Kidney (tissue), 22 donors: ENCODE data around the gene PAEP. TPM values are rescaled to one million over a fixed set of nuclear protein-coding genes. Genes with fewer than 3 reads are reported as not detected.

Experiments used
- DNase-seq, 5 donors: peaks; one replicate each; pipeline ENCODE4 v3.0.0-alpha.2; 2013 to 2020
- FAIRE-seq: peaks from 2 replicates; lab custom pipeline; 2012; peaks lifted over from hg19 to GRCh38; lab: Jason Lieb, UNC
- H3K27ac ChIP-seq, 2 donors: one replicate each; pipeline ENCODE4 v1.7.0; 2013; ENCODE audit warnings: low read depth in 2 of 2, low read length in 2 of 2, inconsistent platforms in 1 of 2
- H3K27me3 ChIP-seq: one replicate; pipeline ENCODE4 v1.7.1; 2013; ENCODE audit warnings: low read length, inconsistent platforms; ENCODE audit not compliant: control insufficient read depth, insufficient read depth
- H3K36me3 ChIP-seq, 3 donors: one replicate each; pipeline versions ENCODE4 v1.7.0 to v1.7.1; 2013; ENCODE audit warnings: low read length in 3 of 3, control low read depth in 1 of 3, inconsistent platforms in 1 of 3; ENCODE audit not compliant: insufficient read depth in 3 of 3, control insufficient read depth in 2 of 3
- H3K4me1 ChIP-seq, 3 donors: one replicate each; pipeline versions ENCODE4 v1.7.0 to v1.7.1; 2013; ENCODE audit warnings: low read length in 3 of 3, inconsistent platforms in 1 of 3, low read depth in 1 of 3; ENCODE audit not compliant: control insufficient read depth in 2 of 3, insufficient read depth in 2 of 3
- H3K4me3 ChIP-seq, 3 donors: one replicate each; pipeline versions ENCODE4 v1.7.0 to v1.8.1; 2013; ENCODE audit warnings: low read length in 3 of 3, control low read depth in 1 of 3, inconsistent platforms in 1 of 3
- H3K9ac ChIP-seq, 3 donors: one replicate each; pipeline versions ENCODE4 v1.7.0 to v1.7.1; 2013; ENCODE audit warnings: low read length in 3 of 3, control low read depth in 1 of 3, inconsistent platforms in 1 of 3
- H3K9me3 ChIP-seq, 3 donors: one replicate each; pipeline versions ENCODE4 v1.7.0 to v1.7.1; 2013; ENCODE audit warnings: low read length in 3 of 3, control low read depth in 1 of 3, inconsistent platforms in 1 of 3; ENCODE audit not compliant: control insufficient read depth in 2 of 3, insufficient read depth in 1 of 3
- CTCF ChIP-seq: IDR thresholded peaks from 3 replicates; pipeline ENCODE4 v1.5.1; 2012; ENCODE audit warnings: mild to moderate bottlenecking, moderate library complexity, borderline replicate concordance; ENCODE audit not compliant: insufficient read depth; ENCODE audit errors: extremely low read depth
- intact Hi-C: fragments of 100-400 bp; cut with DNase I; formaldehyde crosslinking; loops from one replicate; pipeline ENCODE4 v1.11.1; 2022
- long read RNA-seq, 10 donors: library from polyadenylated mRNA in 1 of 10; unstranded in 1 of 10; transcript quantifications; one replicate each; pipeline ENCODE4 v2.0.0 and lab custom pipeline, GENCODE V29; 2021 to 2026
- polyA plus RNA-seq: library from polyadenylated mRNA; stranded (reverse); fragments of 350-450 nt; fragmentation: Illumina TruSeq; extraction: RNeasy Lipid Tissue Mini Kit (QIAGEN cat#74804); gene quantifications from one replicate; pipeline ENCODE4 v1.2.3, GENCODE V29; 2014; ENCODE audit warnings: low read depth, low replicate concordance; ENCODE audit not compliant: insufficient read depth
- total RNA-seq: library from RNA; stranded (reverse); fragmentation: NEBNext Ultra II Directional; extraction: Animal tissue kit (Norgen Biotek cat#: 25700); gene quantifications from one replicate; pipeline ENCODE4 v1.2.1, GENCODE V29; 2021
- donor health status: control.
- donor health status: control.
- donor health status: control.
- donor health status: control.
- donor health status: control.
- donor health status: DM: yes; HTN: yes; CAD: no.
- donor health status: Normal renal cell carcinoma (clear cell type).

Gene PAEP
- not detected for total RNA-seq
- not detected for polyA plus RNA-seq
- long read RNA-seq, donor 1: 0 reads
- long read RNA-seq, donor 2: 0 reads
- long read RNA-seq, donor 3: 0 reads
- long read RNA-seq, donor 4: 0 reads
- long read RNA-seq, donor 5: 0 reads
- long read RNA-seq, donor 6: 0 reads
- long read RNA-seq, donor 7: 0 reads
- long read RNA-seq, donor 8: 0 reads
- long read RNA-seq, donor 9: 0 reads
- long read RNA-seq, donor 10: 0 reads

DNA sequence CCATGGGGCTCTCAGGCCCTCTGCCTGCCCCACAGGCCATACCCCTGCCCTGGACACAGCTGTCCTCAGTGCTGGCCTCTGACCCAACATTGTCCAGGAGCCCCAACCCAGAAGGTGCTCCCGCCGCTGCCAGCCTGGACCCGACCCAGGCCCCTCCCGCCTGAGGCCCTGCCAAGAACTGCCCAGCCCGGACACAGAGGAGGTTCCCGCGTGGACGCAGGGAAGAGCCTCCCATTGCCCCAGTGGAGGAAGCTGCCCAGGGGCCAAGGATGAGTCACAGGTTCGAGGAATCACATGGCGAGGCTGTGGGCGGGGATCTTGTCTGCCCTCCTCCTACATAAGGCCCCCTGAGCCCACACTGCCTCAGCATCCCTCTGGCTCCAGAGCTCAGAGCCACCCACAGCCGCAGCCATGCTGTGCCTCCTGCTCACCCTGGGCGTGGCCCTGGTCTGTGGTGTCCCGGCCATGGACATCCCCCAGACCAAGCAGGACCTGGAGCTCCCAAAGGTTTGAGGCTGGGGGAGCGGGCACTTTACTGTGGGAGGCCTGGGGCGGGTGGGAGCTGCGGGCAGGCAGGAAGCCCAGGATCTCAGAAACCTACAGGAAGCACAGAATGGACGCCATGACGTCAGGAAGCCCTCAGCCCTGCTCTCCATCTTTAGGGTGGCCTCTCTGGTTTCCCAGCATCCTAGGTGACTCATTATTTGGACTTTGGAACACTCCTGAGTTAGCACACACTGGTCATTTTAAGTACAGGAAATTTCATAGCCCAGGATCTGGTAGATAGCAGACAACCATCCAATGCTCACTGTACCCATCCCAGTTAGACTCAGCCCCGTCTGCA, at the start of gene PAEP:
TSS of gene PAEP (plus strand) at position 366 of the 844 bp plus-strand sequence.
- Histone ChIP-seq H3K27ac (no peak within 1 kb of the TSS), H3K9ac (no peak within 1 kb of the TSS), H3K4me3 (no peak within 1 kb of the TSS), H3K36me3 (no peaks in the 10 kb centered on the region), H3K27me3 (no peaks in the 10 kb centered on the region), H3K9me3 (no peaks in the 10 kb centered on the region), H3K4me1 (no peaks in the 10 kb centered on the region)
- intact Hi-C loops: no loop called here
- DNase-seq (no peak), FAIRE-seq (no peak)
- no peak for TF ChIP-seq CTCF

DNA sequence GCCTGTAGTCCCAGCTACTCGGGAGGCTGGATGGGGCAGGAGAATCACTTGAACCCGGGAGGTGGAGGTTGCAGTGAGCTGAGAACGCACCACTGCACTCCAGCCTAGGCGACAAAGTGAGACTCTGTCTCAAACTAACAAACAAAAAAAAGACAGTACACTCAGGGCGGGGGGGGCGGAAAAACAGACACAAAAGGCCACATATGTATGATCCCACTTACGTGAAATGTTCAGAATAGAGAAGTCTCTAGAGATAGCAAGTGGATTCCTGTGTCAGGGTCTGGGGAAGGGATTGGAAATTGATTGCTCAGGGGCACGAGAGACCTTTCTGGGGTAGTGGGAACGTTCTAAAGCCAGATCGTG, 49.3 kb upstream of the PAEP start:
- no peak overlapping the region for H3K4me3 ChIP-seq
- intact Hi-C loops: no loop called here
- H3K9me3 ChIP-seq: peaks cover 0 to 3% (median 0%) of the 10 kb centered on the region in 3 donors
- H3K27ac ChIP-seq: no peak overlapping the region
- H3K9ac ChIP-seq: no peak overlapping the region
- H3K36me3 ChIP-seq: no peaks in the 10 kb centered on the region
- no peaks in the 10 kb centered on the region for H3K27me3 ChIP-seq
- TF ChIP-seq CTCF: no peak
- no peaks in the 10 kb centered on the region for H3K4me1 ChIP-seq
- peak in 1 of 5 donors; percentile 12 for DNase-seq
- FAIRE-seq: no peak

DNA sequence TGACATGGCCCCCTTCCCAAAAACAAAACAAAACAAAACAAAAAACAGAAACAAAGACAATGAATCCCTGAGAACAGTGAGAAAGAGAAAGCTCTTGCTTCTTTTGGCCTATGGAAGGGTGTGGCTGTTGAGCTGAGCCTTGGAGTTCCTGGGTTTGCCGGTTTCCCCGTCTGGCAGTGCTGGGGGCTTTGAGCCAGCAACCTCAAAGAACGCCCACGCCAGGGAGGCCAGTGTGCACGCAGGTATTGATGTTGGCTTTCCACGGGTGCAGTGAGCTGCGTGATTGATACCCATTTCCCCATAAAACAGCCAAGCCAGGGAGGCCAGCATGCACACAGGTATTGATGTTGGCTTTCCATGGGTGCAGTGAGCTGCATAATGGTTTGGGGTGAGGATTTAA, 48.7 kb upstream of the PAEP start:
- no peaks in the 10 kb centered on the region for H3K27me3 ChIP-seq
- no peak overlapping the region for H3K9ac ChIP-seq
- FAIRE-seq: no peak
- H3K36me3 ChIP-seq: no peaks in the 10 kb centered on the region
- H3K27ac ChIP-seq: no peak overlapping the region
- no peak overlapping the region for H3K4me3 ChIP-seq
- intact Hi-C loops: no loop called here
- peak in 2 of 5 donors; percentile 29 to 33 for DNase-seq
- no peak for TF ChIP-seq CTCF
- H3K9me3 ChIP-seq: peaks cover 0 to 3% (median 0%) of the 10 kb centered on the region in 3 donors
- H3K4me1 ChIP-seq: no peaks in the 10 kb centered on the region
